Epithelial cell of prostate (primary cell): ENCODE data around the gene CELA2A.
"Not testable (repeated sequence)": the region's sequence is repeated elsewhere in the genome, so short reads cannot be mapped to it uniquely, and the experiment has no call there.

Experiments
- DNase-seq: peaks from one replicate; pipeline ENCODE4 v3.0.0-alpha.2; 2011; ENCODE audit warnings: low read depth, low spot score
- H3K27ac ChIP-seq: fragments of 450-650 bp; 2 replicates; pipeline ENCODE4 v1.5.1; 2017; ENCODE audit warnings: mild to moderate bottlenecking

CELA2A gene

GRCh38 chr1:15442759-15443158 lies 13.8 kb upstream of the CELA2A start:
- no peak overlapping the region for H3K27ac ChIP-seq
- DNase-seq: no peak

- DNase-seq: no peak
- H3K27ac ChIP-seq: no peak overlapping the region
Observed at GRCh38 chr1:15443281-15443680, 13.3 kb upstream of the CELA2A start.

- H3K27ac ChIP-seq: no peak overlapping the region
- DNase-seq: no peak
Observed at GRCh38 chr1:15444468-15445389, 11.8 kb upstream of the CELA2A start.

- no peak for DNase-seq
Observed at GRCh38 chr1:15445390-15446122, 11.0 kb upstream of the CELA2A start.

GRCh38 chr1:15446212-15446611 lies 10.3 kb upstream of the CELA2A start:
- no peak overlapping the region for H3K27ac ChIP-seq
- DNase-seq: no peak

More at GRCh38 chr1:15445390-15446122, 11.0 kb upstream of the CELA2A start:
- no peak overlapping the region for H3K27ac ChIP-seq

GRCh38 chr1:15448877-15449462 lies 7.6 kb upstream of the CELA2A start:
- DNase-seq: no peak
- H3K27ac ChIP-seq: no peak overlapping the region

- no peak for DNase-seq
Observed at GRCh38 chr1:15449567-15449966, 7.0 kb upstream of the CELA2A start.

GRCh38 chr1:15451014-15451722 lies 5.4 kb upstream of the CELA2A start:
- H3K27ac ChIP-seq: no peak overlapping the region
- no peak for DNase-seq

More at GRCh38 chr1:15449567-15449966, 7.0 kb upstream of the CELA2A start:
- H3K27ac ChIP-seq: no peak overlapping the region

GRCh38 chr1:15452216-15452615 lies 4.3 kb upstream of the CELA2A start:
- H3K27ac ChIP-seq: no peak overlapping the region

GRCh38 chr1:15452866-15453571 lies 3.5 kb upstream of the CELA2A start:
- no peak overlapping the region for H3K27ac ChIP-seq

More at GRCh38 chr1:15452216-15452615, 4.3 kb upstream of the CELA2A start:
- DNase-seq: no peak

GRCh38 chr1:15453734-15454133 lies 2.8 kb upstream of the CELA2A start:
- DNase-seq: no peak
- no peak overlapping the region for H3K27ac ChIP-seq

More at GRCh38 chr1:15452866-15453571, 3.5 kb upstream of the CELA2A start:
- DNase-seq: no peak

- DNase-seq: no peak
- no peak overlapping the region for H3K27ac ChIP-seq
Observed at GRCh38 chr1:15454256-15454655, 2.3 kb upstream of the CELA2A start.

- DNase-seq: no peak
- no peak overlapping the region for H3K27ac ChIP-seq
Observed at GRCh38 chr1:15455522-15455921, 1.0 kb upstream of the CELA2A start.

- no peak overlapping the region for H3K27ac ChIP-seq
- DNase-seq: no peak
Observed at GRCh38 chr1:15457585-15457984, 1.1 kb downstream of the CELA2A start.

GRCh38 chr1:15458388-15458787 lies 1.9 kb downstream of the CELA2A start:
- H3K27ac ChIP-seq, DNase-seq: not testable (repeated sequence)

GRCh38 chr1:15459771-15460707 lies 3.5 kb downstream of the CELA2A start:
- no peak for DNase-seq

GRCh38 chr1:15460708-15461095 lies 4.2 kb downstream of the CELA2A start:
- no peak overlapping the region for H3K27ac ChIP-seq
- no peak for DNase-seq

More at GRCh38 chr1:15459771-15460707, 3.5 kb downstream of the CELA2A start:
- no peak overlapping the region for H3K27ac ChIP-seq

- not testable (repeated sequence) for DNase-seq
Observed at GRCh38 chr1:15463064-15463800, 6.7 kb downstream of the CELA2A start.

More at GRCh38 chr1:15463064-15463800, 6.7 kb downstream of the CELA2A start:
- not testable (repeated sequence) for H3K27ac ChIP-seq
